GM10248 (cell line): ENCODE data around the gene CEP170.
"Not testable (repeated sequence)": the region's sequence is repeated elsewhere in the genome, so short reads cannot be mapped to it uniquely, and the experiment has no call there.

Experiments used
- CTCF ChIA-PET: fragments of 300-600 bp; sonication (Branson Sonifier 250); formaldehyde crosslinking; extraction: SDS; loops from one replicate; lab custom pipeline; 2021; ENCODE audit warnings: antibody characterized with exemption; lab: Yijun Ruan, JAX
- POLR2A ChIA-PET: fragments of 350-650 bp; sonication (Branson Sonifier 250); formaldehyde crosslinking; extraction: SDS; loops from one replicate; lab custom pipeline; 2020; ENCODE audit warnings: antibody characterized with exemption; lab: Yijun Ruan, JAX
- DNase-seq: peaks from one replicate; pipeline ENCODE4 v3.0.0; 2012; ENCODE audit errors: extremely low spot score

CEP170 gene

GRCh38 chr1:243104452-243104851 lies 150.6 kb downstream of the CEP170 start:
- DNase-seq, POLR2A ChIA-PET, CTCF ChIA-PET: not testable (repeated sequence)

- CTCF ChIA-PET, POLR2A ChIA-PET: not testable (repeated sequence)
- DNase-seq: peak; percentile 76
These were observed 153.5 kb downstream of the CEP170 start for GRCh38 chr1:243101551-243102050.

- POLR2A ChIA-PET, DNase-seq, CTCF ChIA-PET: not testable (repeated sequence)
These were observed 167.7 kb downstream of the CEP170 start for GRCh38 chr1:243087368-243087767.
